NCI-H1048 (cell line): ENCODE results near the gene FRMPD2.
"Not testable (repeated sequence)": the region's sequence is repeated elsewhere in the genome, so short reads cannot be mapped to it uniquely, and the experiment has no call there.

Experiments used
- DNase-seq: peaks from one replicate; lab custom pipeline; 2025; lab: John Stamatoyannopoulos, UW

Gene FRMPD2

DNA sequence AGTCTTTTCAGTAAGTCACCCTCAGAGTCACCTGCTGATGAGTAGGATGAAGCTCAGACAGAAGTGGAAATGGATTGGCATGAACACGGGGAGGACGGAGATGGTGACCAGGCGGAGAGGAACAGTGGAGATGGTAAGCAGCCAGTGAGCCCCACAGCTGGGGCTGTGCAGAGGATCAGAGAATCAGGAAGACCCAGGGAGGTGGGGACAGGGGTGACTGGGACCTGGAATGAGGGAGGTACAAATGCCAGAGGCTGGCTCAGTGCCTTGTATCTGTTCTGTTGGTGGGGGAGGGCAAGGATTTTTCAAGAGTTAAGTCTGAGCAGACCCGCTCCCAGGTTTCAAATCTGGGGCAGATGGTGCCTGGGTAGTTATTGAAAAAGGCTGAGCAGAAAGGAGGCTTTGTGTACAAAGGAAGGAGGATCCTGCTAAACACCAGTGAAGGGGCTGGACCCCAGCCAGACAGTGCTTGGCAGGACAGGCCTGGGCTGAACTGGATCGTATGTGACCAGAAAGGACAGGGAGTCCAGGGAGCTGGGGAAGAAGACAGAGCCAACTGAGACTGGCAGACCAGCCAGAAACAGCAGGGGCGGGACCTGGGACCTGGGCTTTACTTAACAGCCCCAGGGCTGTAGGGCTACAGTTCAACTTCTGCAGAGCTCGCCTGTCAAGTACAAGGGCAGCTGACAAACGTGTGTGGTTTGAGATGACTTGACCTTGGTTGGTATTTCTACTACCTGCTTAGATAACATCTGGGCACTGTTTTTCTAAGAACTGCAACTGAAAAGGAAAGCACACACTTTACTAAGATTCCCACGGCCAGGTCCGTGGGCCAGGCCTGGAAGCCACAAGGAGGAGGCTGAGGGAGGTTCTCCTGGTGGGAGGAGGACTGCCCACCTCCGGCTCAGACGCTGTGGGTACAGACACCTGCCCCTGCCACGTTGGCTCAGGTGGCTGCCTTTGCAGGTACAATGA, 13.2 kb upstream of the FRMPD2 start:
- DNase-seq = no peak

GRCh38 chr10:48286356-48286755, 11.9 kb upstream of the FRMPD2 start:
- DNase-seq = no peak

DNA sequence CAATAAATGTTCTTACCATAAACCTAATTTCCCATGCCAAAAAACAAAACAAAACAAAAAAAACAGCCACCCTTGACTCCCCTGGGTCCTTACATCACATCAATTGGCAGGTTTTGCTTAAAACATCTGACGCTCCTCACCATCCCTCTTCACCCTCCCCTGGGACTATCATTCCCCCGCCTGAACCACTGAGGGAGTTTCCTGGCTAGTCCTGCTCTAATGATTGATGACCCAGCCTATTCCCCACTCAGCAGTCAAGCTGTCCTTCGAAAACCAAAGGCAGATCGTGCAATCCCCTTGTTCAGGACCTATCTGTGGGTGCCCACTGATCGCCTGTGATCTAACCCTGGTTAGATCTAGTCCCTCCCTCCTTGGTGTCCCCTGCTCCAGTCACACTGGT, 11.2 kb upstream of the FRMPD2 start:
- DNase-seq = no peak

DNA sequence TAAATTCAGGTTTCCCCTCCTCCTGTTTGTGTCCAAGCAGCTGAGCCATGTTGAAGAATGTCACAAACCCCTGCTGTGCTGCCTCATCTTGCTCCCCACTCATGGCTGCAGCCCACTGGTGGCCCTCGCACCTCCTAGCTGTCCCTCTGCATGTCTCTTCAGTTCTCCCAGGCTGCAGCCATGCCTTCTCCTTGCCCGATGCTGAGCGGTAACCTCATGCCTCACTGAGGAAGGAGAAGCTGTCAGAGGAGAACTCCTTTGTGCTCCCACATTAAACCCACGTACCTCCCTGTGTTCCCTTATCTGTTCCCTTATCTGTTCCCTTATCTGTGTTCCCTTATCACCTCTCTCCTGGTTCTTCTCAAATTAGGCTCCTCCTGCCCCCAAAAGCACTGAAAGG, 10.3 kb upstream of the FRMPD2 start:
- DNase-seq = no peak

DNA sequence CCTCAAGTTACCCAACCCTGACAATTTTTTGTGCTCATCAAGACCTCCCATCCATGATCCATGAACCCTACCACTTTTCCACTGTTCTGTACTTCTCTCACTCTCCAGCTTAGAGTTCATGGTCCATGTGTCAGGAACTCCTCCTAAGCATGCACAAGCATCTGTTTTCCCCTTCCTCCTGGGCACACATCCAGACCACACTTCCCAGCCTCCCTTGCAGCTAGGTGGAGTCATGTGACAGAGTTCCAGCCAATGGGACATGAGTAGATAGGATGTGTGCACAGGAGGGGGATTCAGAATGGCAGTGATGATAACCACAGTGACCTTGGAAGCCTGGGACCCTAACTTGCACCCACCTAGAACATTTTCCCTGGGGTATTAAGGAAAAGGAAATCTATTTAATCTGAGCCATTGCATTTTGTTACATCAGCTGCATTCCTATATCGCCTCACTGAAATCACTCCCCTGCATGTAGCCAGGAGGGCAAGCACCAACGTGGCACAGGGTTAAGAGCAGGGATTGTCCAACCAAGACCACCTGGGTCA, 9.6 kb upstream of the FRMPD2 start:
- DNase-seq = no peak

GRCh38 chr10:48282829-48283228, 8.3 kb upstream of the FRMPD2 start:
- no peak for DNase-seq

DNA sequence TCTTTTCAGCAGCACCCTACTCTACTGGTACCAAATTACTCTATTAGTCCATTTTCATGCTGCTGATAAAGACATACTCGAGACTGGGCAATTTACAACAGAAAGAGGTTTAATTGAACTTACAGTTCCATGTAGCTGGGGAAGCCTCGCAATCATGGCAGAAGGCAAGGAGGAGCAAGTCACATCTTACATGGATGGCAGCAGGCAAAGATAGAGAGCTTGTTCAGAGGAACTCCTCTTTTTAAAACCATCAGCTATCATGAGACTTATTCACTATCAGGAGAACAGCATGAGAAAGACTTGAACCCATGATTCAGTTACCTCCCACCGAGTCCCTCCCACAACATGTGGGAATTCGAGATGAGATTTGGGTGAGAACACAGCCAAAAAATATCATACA, 7.2 kb upstream of the FRMPD2 start:
- not testable (repeated sequence) for DNase-seq

DNA sequence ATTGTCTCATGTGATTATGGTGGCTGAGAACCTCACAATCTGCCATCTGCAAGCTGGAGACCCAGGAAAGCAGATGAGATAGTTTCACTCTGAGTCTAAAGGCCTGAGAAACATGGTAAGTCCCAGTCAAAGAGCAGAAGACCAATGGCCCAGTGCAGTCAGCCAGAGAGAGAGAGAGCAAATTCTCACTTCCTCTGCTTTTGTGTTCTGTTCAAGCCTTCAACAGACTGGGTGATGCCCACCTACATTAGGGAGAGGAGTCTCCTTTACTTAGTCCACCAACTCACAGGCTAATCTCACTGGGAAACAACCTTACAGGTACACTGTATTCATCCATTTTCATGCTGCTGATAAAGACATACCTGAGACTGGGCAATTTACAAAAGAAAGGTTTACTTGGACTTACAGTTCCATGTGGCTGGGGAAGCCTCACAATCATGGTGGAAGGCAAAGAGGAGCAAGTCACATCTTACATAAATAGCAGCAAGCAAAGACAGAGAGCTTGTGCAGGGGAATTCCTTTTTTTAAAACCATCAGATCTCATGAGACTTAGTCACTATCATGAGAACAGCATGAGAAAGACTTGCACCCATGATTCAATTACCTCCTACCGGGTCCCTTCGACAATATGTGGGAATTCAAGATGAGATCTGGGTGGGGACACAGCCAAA, 4.7 kb upstream of the FRMPD2 start:
- DNase-seq = no peak

DNA sequence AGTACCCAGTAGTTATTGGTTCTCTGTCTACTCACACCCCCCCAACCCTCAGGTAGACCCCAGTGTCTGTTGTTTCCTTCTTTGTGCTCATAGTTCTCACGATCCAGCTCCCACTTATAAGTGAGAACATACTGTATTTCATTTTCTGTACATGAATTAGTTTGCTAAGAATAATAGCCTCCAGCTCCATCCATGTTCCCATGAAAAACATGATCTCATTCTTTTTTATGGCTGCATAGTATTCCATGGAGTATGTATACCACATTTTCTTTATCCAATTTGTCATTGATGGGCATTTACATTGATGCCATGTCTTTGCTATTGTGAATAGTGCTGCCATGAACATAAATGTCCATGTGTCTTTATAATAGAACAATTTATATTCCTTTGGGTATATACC, 2.6 kb upstream of the FRMPD2 start:
- no peak for DNase-seq

- DNase-seq = no peak
Measured at GRCh38 chr10:48273741-48274140, 755 bp downstream of the FRMPD2 start.

- no peak for DNase-seq
Measured at GRCh38 chr10:48272682-48273081, 1.8 kb downstream of the FRMPD2 start.

DNA sequence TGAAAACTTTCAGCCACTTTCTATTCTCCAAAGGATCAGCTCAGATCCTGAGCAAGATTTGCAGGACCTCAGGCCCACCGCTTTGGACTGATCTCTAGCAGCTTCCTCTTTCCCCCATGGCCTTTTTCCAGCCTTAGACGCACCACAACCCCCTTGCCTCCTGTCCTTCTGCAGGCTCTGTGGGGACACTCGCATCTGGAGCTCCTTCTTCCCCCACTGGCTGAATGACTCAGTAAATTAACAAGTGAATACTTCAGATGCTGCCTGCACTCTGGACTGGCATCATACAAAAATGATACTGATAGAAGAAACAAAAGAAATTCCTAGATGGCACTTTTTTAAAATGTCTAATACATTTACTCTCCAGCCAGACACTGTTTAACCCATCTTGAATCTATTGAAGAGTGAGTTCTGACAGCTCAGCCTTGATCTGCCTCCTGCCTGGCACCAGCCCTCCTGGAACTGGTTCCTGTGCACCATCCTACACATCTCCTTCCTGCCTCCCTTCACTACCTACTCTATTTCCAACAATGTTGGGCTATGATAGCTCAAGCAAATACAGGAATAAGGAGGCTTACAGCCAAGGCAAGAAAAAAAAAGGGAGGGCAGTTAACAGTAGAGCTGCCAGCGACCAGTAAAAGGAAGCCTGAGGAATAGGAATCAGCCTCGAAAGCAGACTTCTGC, 3.3 kb downstream of the FRMPD2 start:
- no peak for DNase-seq

- DNase-seq = no peak
Measured at GRCh38 chr10:48266528-48266927, 8.0 kb downstream of the FRMPD2 start.

GRCh38 chr10:48258105-48258504, 16.4 kb downstream of the FRMPD2 start:
- DNase-seq = no peak

GRCh38 chr10:48257407-48257961, 17.0 kb downstream of the FRMPD2 start:
- no peak for DNase-seq

DNA sequence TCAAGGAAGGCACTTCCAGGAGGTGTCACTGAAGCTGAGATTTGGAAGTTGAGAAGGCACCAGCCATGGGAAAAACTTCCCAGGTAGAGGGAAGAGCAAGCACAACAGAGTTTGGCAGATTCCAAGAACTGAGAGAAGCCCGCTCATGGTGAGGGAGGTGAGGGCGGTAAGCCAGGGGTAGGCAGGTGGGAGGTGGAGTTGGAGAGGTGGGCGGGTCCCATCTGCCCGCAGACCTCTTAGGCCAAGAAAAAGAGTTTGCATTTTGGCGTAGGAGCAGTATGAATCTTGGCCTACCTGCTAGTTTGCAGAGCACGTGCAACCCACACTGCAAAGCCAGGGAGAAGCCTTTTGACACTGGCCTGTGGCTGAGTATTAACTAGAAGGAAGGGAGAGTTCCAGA, 18.8 kb downstream of the FRMPD2 start:
- DNase-seq = no peak

DNA sequence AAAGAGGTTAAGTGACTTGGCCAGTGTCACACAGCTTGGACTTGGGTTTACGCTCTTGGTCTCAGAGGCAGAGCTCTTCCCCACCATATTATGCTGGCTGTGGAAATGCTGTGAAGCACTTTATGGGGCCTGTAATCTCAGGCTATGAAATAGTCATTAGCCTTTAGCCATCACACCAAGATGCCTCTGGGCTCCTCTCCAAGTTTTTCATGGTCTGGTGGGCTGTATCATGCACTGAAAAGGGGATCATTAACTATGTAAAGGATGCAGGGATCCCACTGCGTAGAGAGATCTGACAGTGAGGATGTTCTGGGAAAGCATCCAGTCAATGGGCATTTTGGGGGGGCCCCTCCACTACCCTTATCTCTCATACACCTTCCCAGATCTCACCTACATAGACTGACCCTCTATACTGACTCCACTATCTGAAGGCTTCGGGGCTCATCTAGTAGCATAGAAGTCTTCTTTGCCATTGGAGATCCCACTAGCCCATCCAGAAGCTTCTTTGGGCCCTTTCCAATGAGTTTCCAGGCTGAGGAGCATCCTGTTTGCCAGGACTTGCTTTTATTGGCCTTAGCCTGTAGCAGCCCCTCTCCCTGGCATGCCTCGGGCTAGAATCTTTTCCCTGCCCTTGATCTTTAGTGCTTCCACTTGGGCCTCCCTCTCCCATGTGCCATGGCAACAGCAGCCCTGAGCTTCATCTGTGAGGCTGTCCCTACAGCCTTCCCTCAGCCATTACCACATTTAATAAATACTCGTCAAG, 19.6 kb downstream of the FRMPD2 start:
- no peak for DNase-seq

DNA sequence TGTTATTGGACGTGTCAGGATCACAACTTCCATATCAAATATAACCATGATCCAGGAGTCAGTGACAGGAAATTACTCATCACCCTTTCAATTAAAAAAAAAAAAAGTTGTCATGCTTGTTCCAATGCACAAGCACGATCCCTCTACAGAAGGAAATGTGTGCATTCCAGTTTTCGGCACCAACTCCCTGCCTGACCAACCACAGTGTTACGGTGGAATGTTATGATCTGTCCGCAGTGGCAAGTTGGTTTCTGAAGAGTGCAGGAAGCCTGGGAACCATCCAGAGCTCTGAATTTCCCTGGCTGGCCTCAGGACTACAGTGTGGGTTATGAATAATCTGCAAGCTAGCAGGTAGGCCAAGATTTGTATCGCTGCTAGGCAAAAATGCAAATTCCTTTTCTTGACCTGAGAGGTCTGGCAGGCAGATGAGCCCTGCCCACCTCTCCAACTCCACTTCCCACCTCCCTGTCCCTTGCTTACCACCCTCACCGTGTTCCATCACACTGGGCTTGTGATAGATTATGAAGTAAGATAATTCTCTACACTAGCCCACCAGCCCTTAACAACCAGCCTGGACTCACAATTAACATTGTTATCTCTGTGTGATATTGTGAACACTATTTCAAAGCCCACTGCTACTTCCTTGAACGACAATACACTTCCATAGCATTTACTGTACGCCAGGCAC, 20.4 kb downstream of the FRMPD2 start:
- no peak for DNase-seq

GRCh38 chr10:48252354-48252650, 22.2 kb downstream of the FRMPD2 start:
- no peak for DNase-seq

DNA sequence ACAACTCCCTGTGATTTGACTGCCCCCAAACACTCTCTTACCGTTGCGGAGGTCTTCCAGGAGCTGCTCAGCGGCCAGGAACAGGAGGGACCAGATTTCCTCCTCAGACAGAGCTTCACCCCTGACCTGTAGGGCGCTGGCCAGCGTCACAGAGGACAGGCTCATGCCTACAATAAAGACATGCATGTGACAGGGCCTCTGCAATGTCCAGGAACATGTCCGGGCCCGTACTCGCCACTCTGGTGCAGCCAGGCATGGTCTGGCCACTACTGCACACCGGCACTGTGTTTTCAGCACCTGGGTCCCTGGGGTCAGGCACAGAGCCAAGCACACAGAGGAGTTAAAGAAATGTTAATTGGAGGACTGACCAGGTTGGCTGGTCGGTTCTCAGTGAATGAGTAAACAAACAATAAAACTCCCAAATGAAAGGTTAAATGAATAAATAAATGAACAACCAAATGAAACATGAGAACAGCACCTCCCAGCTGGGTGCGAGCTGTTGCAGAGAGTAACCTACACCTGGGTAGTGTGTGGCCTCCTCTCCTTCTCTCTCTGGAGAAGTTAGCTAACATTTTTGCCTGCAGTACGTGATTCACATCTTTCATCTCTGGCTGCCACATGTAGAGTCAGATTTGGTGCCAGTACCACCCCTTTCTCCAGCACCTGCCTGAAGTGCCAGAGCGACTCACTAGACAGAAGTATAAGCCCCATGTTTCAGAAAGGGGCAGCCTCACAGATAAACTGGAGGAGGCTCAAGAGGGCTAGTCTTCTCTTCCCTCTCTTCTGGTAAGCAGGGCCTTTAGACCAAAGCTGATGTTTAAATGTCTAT, 22.8 kb downstream of the FRMPD2 start:
- no peak for DNase-seq
